Measurements from ENCODE around the gene RAPGEF4.

DNA sequence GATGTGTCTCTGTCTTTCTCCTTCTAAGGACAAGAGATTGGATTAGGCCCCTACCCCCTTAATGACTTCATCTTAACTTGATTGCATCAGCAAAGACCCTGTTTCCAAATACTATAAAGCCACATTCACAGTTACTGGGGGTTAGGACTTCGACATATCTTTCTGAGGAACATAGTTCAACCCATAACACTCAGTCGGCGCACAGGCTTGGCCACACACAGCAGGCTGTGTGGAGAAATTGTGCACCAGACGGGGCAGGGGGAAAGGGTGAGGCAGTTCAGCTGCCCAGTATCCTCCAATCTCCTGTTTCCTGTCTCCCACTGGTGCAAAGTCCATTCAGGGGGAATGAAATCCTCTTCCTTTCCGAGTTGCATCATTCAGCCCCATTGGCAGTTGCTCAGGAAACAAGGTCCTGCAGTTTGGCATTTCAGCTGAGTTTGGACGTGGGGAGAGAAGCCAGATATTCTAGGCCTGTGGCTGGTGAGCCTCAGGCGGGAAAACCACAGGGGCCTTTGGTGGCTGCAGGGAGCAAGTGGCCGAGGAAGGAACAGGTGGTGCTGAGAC is 9.4 kb upstream of the RAPGEF4 start:
- no peak for TF ChIP-seq POLR2A (IDR thresholded peaks at IDR 0.05; ENCODE audit: low read depth, low read length)
- no peak for TF ChIP-seq TAF1 (IDR thresholded peaks at IDR 0.05; ENCODE audit: borderline replicate concordance, low read depth, low read length)
